Putamen (tissue), 1 donor: ENCODE measurements around the gene KLF16.

Experiments
- DNase-seq: peaks from one replicate; pipeline ENCODE4 v3.0.0-alpha.2; 2016; ENCODE audit warnings: low spot score

The KLF16 gene

DNA sequence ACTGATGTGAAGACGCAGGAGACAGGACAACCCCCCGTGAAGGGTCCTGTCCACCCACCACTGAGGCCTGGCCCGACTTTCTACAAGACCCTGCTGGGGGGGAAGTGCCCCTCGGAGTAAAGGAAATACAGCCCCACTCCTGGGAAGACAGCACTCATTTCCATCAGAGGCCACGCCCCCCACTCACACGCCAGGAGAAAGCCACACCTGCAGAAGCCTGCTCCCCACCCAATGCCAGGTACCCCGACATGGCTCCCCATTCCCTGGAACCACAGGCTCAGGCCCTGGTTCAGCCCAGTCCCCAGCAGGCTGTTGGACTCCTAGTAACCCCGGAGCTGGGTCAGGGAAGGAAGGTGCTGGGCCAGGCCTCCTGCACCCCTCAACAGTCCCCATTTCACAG is 40.4 kb downstream of the KLF16 start:
- no peak for DNase-seq

DNA sequence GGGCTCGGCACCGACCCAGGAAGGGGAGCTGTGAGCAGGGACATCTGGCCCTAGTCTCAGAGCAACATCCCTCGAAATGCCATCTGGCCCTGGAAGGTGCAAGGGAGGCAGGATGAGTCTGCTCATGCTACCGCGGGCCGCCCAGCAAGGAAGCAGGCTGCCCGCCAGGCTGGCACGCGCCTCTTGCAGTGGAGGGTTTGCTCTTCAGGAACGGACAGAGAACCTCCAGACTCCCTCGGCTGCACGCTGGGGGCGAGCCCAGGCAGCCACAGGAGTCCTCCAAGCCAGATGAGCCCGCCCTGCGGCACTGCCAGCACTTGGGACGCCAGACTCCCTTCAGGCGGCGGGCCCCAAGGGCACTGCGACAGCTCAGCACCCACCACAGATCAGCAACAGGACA is 41.2 kb downstream of the KLF16 start:
- DNase-seq, result no peak

DNA sequence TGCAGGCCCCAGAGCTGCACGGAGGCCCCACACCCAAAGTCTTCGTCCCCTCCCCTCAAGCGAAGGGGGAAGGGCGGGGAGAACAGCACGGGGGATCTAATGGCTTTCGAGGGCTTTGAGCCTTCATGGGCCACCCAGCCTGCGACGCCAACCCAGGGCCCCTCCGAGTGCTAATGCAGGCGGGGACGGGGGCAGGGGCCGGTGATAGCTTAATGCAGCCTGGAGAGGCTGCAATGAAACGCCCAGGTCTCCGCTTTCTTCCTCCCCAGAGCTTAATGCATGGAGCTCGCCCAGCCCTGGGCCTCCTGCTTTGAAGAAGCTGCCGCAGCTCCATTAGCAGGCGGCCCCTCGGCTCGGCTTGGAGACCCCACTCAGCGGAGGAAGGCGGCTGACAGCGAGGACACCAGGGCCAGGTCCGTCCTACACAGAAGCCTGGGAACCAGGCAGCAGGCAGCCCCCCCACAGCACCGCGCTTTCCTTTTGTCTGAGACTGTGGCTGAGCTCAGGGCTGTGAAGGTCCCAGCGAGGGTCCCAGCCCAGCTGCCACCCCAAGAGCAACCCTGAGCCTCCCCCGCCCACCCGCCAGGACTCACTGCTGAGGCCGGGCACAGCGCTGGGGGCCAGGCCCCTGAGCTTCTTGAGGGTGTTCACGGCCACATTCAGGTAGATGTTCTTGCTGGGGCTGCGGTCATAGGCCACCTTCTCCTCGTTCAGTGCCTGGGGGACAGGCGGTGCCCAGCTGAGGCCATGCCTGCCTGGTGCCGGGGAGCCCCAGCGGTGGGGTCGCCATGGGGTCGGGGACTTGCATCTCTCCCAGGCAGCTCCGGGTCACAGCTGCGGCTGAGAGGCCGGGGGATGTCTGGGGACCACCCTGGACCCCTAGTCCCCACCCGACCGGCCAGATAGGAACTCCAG is 43.8 kb downstream of the KLF16 start:
- DNase-seq, result no peak

GRCh38 chr19:1818549-1819195 is 44.7 kb downstream of the KLF16 start:
- no peak for DNase-seq

DNA sequence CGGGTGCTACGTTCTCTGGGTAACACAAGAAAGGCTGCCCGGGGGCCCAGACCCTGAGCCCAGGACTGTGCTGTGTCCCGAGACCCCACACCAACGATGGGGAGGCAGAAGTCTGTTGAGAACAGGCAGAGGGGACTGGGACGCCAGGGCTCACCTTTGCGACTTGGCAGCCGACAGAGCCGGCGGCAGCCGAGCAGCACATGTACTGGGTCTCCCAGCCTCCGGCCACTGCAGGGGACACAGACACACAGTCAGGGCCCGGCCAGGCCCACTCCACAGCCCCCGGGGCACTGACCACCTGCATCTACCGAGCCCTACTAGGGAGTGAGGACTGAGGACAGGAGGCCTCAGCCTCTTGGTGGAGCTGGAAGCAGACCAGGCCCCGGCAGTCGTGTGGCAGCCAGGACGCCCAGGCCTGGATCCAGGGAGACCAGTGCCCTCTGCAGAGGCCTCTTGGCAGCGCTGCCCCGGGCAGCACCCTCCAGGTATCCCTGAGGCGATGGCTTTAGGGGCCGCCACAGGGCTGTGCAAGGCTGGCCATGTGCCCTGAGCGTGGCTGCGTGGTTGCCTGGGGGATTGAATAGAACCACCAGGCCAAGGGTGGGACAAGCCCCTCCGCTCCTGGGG is 45.7 kb downstream of the KLF16 start:
- no peak for DNase-seq

DNA sequence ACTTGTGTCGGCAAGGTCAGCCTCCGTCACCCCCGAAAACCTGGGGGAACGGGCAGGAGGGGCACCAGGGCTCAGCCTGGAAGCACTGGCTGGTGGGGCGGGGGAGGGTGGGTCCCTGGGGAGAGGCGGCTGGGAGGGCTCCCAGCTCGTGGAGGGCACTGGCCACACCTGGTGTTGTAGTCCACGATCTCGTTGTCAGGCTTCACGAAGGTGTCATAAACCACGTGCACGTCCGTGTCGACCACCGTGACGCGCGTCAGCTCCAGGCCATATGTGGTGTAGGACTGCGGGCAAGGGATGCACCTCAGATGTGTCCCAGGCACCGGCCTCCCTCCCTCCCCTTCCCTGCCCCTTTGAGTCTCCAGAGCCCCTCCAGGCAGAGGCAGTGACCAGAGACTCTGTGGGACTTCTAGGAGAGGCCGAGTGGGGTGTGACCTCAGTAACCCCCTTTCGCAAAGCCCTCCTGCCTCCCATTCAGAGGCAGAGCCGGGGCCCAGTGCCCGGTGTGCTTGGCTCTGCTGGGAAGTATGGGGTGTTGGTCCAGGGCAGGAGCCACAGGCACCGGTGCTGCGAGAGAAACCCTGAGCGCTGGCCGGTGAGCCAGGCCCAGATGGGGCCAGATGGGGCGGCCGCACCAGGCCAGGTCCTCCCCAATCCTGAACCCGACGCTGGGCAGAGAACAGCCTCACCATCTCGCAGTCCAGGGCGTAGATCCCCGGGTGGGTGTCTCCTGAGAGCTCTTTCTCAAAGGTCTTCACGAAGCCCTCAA is 46.7 kb downstream of the KLF16 start:
- no peak for DNase-seq

GRCh38 chr19:1815605-1816529 is 47.5 kb downstream of the KLF16 start:
- no peak for DNase-seq

DNA sequence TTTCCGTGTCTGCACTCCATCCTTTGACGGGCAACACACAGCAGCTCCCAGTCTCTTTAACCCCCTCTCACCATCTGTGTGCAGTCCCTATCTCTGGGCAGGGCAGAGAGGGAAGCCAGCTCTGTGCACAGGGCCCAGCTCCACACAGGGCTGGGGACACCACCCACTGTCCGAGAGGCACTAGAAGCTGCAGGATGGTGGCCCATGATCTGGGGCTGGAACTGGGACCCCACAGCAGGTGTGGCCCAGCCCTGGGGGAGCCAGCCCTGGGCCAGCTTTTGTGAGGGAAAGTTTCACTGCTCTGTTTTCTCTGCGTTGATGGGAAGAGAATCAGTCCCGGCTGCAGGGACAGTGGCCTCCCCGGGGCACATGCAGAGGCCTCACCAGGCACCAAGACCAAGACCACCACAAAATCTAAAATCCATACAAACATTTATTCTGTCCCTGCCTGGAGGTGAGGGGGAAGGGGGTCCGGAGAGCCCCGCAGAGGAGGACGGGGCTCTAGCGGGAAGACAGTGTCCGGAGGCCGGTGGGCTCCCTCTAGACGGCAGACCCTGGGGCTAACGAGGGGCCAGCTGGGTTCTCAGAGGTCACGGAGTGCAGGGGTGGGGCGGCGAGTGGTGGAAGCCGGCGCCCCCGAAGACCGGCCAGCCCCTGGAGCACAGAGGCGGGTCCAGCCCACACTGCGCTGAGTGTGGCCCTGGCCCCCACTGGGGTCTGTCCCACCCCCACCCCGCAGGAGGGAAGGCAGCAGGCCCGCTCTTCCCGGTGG is 48.4 kb downstream of the KLF16 start:
- DNase-seq, result no peak

DNA sequence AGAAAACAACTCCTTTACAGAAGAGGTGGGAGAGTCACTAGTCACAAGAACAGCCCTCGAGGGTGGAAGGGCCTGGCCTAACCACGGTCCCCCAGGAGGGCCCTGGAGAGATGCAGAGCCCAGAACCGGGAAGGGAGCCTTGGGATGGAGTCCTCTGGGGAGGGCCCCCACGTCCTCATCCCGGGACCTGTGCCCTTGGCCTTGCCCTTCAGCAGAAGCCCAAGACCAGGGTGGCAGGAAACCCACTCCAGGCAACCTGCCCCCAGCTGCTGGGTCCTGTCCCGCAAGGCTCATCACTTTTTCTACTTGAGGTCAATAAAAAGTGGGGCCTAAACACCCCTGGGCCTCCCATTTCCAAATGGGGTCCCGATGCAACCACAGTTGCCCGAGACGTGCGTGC is 49.0 kb downstream of the KLF16 start:
- no peak for DNase-seq

GRCh38 chr19:1813192-1814182 is 49.9 kb downstream of the KLF16 start:
- DNase-seq, result no peak

DNA sequence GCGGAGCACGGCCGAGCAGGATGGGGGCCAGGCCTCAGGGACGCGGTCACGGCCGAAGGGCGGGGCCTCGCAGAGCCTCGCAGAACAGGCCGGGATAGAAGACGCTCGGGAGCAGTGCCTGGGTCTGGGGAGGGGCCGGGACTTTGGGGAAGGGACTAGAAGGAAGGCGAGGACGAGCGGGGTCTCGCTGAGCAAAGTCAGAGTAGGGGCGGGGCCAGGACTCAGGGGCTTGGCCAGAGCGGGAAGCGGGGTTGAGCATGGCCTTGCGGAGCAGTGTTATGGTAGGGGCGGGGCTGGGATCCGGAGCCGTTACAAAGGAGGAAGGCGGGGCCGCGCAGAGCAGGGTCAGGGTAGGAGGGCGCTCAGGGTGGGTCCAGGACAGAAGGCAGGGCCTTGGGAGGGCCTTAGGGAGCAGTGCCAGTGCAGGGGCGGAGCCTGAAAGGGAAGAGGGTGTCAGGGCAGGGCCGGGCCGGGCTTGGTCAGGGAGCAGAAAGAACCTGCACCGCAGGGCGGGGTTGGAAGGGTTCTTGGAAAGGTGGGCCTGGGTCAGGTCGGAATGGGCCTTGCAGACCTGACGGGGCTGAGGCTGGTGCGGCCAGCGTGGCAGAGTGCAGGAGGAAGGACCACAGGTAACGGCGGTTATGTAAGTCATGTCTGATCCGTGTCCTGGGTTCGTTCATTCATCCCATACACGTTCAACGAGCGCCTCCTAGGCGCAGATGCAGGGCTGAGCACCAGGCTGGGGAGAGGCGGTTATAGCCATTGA is 50.8 kb downstream of the KLF16 start:
- peak; percentile 59 for DNase-seq

GRCh38 chr19:1811942-1812425 is 51.4 kb downstream of the KLF16 start, which contains the start of gene ATP8B3:
ATP8B3 (minus strand) TSS chr19:1812276; CDS start chr19:1811736, 540 bp downstream.
- DNase-seq, result no peak

DNA sequence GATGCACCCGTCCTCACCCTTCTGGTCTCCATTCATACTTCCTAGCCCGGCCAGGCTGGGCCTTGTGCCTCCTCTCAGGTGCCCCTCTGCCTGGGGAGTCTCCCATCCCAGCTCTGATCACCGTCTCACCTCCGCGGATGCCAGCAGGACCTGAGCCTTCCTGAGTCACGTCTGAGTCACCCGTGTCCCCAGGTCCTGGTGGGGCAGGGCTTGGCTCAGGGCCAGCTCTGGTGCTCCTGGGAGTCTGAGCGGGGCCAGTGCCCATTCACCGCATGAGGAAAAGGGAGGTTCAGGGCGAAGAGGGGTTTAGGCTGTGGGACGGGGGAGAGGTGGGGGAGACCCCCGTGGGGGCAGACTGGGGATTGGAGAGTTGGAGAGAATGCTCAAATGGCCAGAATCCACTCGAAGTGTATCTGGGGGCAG is 51.9 kb downstream of the KLF16 start:
- no peak for DNase-seq

- no peak for DNase-seq
Observed at GRCh38 chr19:1810439-1811160, 52.8 kb downstream of the KLF16 start.

DNA sequence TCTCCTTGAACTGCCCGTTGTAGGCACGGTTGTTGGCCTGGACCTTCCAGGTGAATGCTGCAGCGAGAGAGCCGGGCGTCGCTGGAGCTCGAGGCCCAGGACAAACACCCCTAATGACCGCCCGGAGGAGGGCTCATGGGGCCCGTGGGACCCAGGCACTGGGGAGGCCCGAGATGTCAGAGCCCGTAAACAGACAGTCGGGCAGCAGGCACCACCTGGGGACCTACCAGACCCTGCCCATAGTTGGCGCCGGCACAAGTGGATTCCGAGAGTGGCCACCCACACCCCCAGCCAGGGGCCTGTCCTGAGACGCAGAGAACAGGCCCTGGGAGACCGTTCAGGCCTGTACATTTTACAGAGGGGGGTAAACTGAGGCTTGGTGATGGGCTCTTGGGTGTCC is 53.7 kb downstream of the KLF16 start:
- no peak for DNase-seq

- DNase-seq, result no peak
Observed at GRCh38 chr19:1808395-1808731, 55.0 kb downstream of the KLF16 start.

DNA sequence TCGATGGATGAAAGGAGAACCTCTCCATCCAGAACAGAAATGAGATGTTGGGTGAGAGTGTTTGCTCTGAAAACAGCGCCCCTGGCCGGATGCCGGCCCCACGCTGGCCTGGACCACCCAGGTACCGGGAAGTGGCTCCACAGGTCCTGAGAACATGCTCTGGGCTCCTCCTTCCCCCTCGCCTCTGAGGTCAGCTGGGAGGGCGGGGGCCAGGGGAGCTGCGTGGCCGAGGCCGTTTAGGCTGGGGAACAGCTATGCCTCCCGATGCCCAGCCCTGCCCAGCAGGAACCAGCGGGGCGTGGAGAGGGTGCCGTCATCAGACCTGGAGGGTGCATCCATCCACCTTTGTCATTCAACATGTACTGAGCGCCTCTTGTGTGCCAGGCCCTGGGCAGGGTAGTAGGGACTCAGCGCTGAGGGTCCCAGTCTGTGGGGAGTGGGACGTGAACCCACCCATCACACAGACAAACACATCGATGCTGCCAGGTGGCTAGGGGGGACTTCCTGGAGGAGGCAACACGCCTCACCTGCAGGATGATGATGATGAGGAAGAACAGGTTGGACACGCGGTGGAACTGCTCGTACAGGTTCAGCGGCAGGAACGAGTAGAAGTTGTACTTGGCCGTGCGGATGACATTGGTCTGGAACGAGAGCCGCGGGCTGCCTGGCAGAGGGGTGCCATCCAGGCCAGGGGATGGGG is 55.5 kb downstream of the KLF16 start:
- no peak for DNase-seq
